ENCODE results near the gene CYP1B1.

GRCh38 chr2:38091760-38092159 is 15.8 kb upstream of the CYP1B1 start:
- no peak for TF ChIP-seq NFATC4 (CRISPR knock-in tag; IDR thresholded peaks at IDR 0.05)
- TF ChIP-seq PRDM15 (CRISPR knock-in tag; IDR thresholded peaks at IDR 0.05), result no peak
- no peak for TF ChIP-seq AFF4 (CRISPR knock-in tag; IDR thresholded peaks at IDR 0.05; ENCODE audit: borderline replicate concordance)
- no peak for TF ChIP-seq CBFB (CRISPR knock-in tag; IDR thresholded peaks at IDR 0.05; ENCODE audit: low read depth)
- TF ChIP-seq ATF3 (CRISPR knock-in tag; conservative IDR thresholded peaks at IDR 0.05), result no peak
- TF ChIP-seq FOXK1 (CRISPR knock-in tag; IDR thresholded peaks at IDR 0.05), result no peak
- no peak for TF ChIP-seq ZNF121 (CRISPR knock-in tag; IDR thresholded peaks at IDR 0.05)
- TF ChIP-seq PREB (CRISPR knock-in tag; IDR thresholded peaks at IDR 0.05; ENCODE audit: borderline replicate concordance), result no peak
- no peak for TF ChIP-seq NFYB (CRISPR knock-in tag; conservative IDR thresholded peaks at IDR 0.05; ENCODE audit: low read depth)
- TF ChIP-seq ETV6 (CRISPR knock-in tag; IDR thresholded peaks at IDR 0.05), result no peak
- TF ChIP-seq ZNF671 (CRISPR knock-in tag; IDR thresholded peaks at IDR 0.05), result no peak
- no peak for TF ChIP-seq CTCF (IDR thresholded peaks at IDR 0.05)
- TF ChIP-seq CREM (CRISPR knock-in tag; IDR thresholded peaks at IDR 0.05), result no peak

Measured in WTC11 (cell line).